GM10248 (cell line): ENCODE measurements around the gene CYB5A.

Experiments used
- CTCF ChIA-PET: fragments of 300-600 bp; sonication (Branson Sonifier 250); formaldehyde crosslinking; extraction: SDS; loops from one replicate; lab custom pipeline; 2021; ENCODE audit warnings: antibody characterized with exemption; lab: Yijun Ruan, JAX
- POLR2A ChIA-PET: fragments of 350-650 bp; sonication (Branson Sonifier 250); formaldehyde crosslinking; extraction: SDS; loops from one replicate; lab custom pipeline; 2020; ENCODE audit warnings: antibody characterized with exemption; lab: Yijun Ruan, JAX
- DNase-seq: peaks from one replicate; pipeline ENCODE4 v3.0.0; 2012; ENCODE audit errors: extremely low spot score
- CTCF ChIP-seq: IDR thresholded peaks from 2 replicates; pipeline ENCODE4 v1.5.1; 2012; ENCODE audit warnings: mild to moderate bottlenecking, low read depth; ENCODE audit errors: extremely low read depth, missing control alignments, control extremely low read depth

Gene CYB5A

GRCh38 chr18:74255131-74255616 lies 36.6 kb downstream of the CYB5A start:
- TF ChIP-seq CTCF = no peak
- ChIA-PET CTCF (interaction anchor here (0.9 kb wide), 1 partner anchor 18 kb away, joined by 3 read pairs; no protein-coding TSS in a partner anchor), POLR2A (no interaction called here)
- no peak for DNase-seq

- DNase-seq = no peak
- CTCF ChIA-PET = interaction anchor here (1.3 to 1.4 kb wide), 2 partner anchors 9 to 95 kb away, joined by 3 to 4 read pairs; no protein-coding TSS in a partner anchor
- POLR2A ChIA-PET = no interaction called here
- no peak for TF ChIP-seq CTCF
Measured at GRCh38 chr18:74252039-74252395, 39.7 kb downstream of the CYB5A start.

- DNase-seq = no peak
- ChIA-PET CTCF (interaction anchor here (1.3 to 1.4 kb wide), 2 partner anchors 10 to 96 kb away, joined by 3 to 4 read pairs; no protein-coding TSS in a partner anchor), POLR2A (no interaction called here)
- no peak for TF ChIP-seq CTCF
Measured at GRCh38 chr18:74251297-74252038, 40.3 kb downstream of the CYB5A start.

GRCh38 chr18:74250131-74250530 lies 41.6 kb downstream of the CYB5A start:
- ChIA-PET CTCF (no interaction called here), POLR2A (no interaction called here)
- no peak for TF ChIP-seq CTCF
- DNase-seq = no peak

- ChIA-PET POLR2A (no interaction called here), CTCF (interaction anchor here (0.7 to 1.0 kb wide), 2 partner anchors 15 to 51 kb away, joined by 3 to 4 read pairs; no protein-coding TSS in a partner anchor)
- no peak for DNase-seq
- no peak for TF ChIP-seq CTCF
Measured at GRCh38 chr18:74249181-74249968, 42.4 kb downstream of the CYB5A start.

- no peak for TF ChIP-seq CTCF
- ChIA-PET POLR2A (no interaction called here), CTCF (interaction anchor here (1.0 kb wide), 1 partner anchor 51 kb away, joined by 4 read pairs; no protein-coding TSS in a partner anchor)
- no peak for DNase-seq
Measured at GRCh38 chr18:74248595-74248994, 43.2 kb downstream of the CYB5A start.
